ENCODE measurements around the gene PRF1. TPM values are rescaled to one million over a fixed set of nuclear protein-coding genes. Genes with fewer than 3 reads are reported as not detected.
A peak's percentile ranks its signal among the peaks of the same experiment; 100 is the strongest.
"Not testable (repeated sequence)": the region's sequence is repeated elsewhere in the genome, so short reads cannot be mapped to it uniquely, and the experiment has no call there.

Gene PRF1
- not detected in 2 replicates for total RNA-seq (2014; rRNA removed; shearing (Covaris generic))

GRCh38 chr10:70602665-70603448 lies at the start of gene PRF1:
Gene PRF1, minus strand, starts transcription at chr10:70602741. Its CDS starts 1,839 bp downstream, at chr10:70600902.
- no peak for DNase-seq (ENCODE audit: low read depth)

- DNase-seq (ENCODE audit: low read depth): no peak
Measured at GRCh38 chr10:70651661-70652060, 49.1 kb upstream of the PRF1 start.

GRCh38 chr10:70650718-70651117 lies 48.2 kb upstream of the PRF1 start:
- DNase-seq (ENCODE audit: low read depth): no peak

GRCh38 chr10:70650104-70650503 lies 47.6 kb upstream of the PRF1 start:
- no peak for DNase-seq (ENCODE audit: low read depth)

GRCh38 chr10:70649526-70649925 lies 47.0 kb upstream of the PRF1 start:
- DNase-seq (ENCODE audit: low read depth): peak; percentile 85

GRCh38 chr10:70648427-70648826 lies 45.9 kb upstream of the PRF1 start:
- peak; percentile 38 for DNase-seq (ENCODE audit: low read depth)

- DNase-seq (ENCODE audit: low read depth): no peak
Measured at GRCh38 chr10:70647086-70647485, 44.5 kb upstream of the PRF1 start.

- not testable (repeated sequence) for DNase-seq (ENCODE audit: low read depth)
Measured at GRCh38 chr10:70644959-70645358, 42.4 kb upstream of the PRF1 start.

GRCh38 chr10:70643272-70643671 lies 40.7 kb upstream of the PRF1 start:
- not testable (repeated sequence) for DNase-seq (ENCODE audit: low read depth)

- peak; percentile 16 for DNase-seq (ENCODE audit: low read depth)
Measured at GRCh38 chr10:70639640-70640383, 37.3 kb upstream of the PRF1 start.

GRCh38 chr10:70634515-70634914 lies 32.0 kb upstream of the PRF1 start:
- not testable (repeated sequence) for DNase-seq (ENCODE audit: low read depth)

GRCh38 chr10:70634011-70634410 lies 31.5 kb upstream of the PRF1 start:
- DNase-seq (ENCODE audit: low read depth): peak; percentile 17

- DNase-seq (ENCODE audit: low read depth): not testable (repeated sequence)
Measured at GRCh38 chr10:70631735-70632134, 29.2 kb upstream of the PRF1 start.

GRCh38 chr10:70629338-70629737 lies 26.8 kb upstream of the PRF1 start:
- DNase-seq (ENCODE audit: low read depth): no peak

GRCh38 chr10:70626056-70626455 lies 23.5 kb upstream of the PRF1 start:
- DNase-seq (ENCODE audit: low read depth): no peak

- DNase-seq (ENCODE audit: low read depth): no peak
Measured at GRCh38 chr10:70622981-70623844, 20.7 kb upstream of the PRF1 start.

- no peak for DNase-seq (ENCODE audit: low read depth)
Measured at GRCh38 chr10:70622541-70622940, 20.0 kb upstream of the PRF1 start.

GRCh38 chr10:70621503-70622078 lies 19.1 kb upstream of the PRF1 start:
- DNase-seq (ENCODE audit: low read depth): no peak

- DNase-seq (ENCODE audit: low read depth): no peak
Measured at GRCh38 chr10:70620020-70620289, 17.4 kb upstream of the PRF1 start.

GRCh38 chr10:70619271-70620019 lies 16.9 kb upstream of the PRF1 start:
- peak; percentile 19 for DNase-seq (ENCODE audit: low read depth)

- no peak for DNase-seq (ENCODE audit: low read depth)
Measured at GRCh38 chr10:70618663-70619062, 16.1 kb upstream of the PRF1 start.
